GM13976 (cell line): ENCODE measurements around the gene PTPN1.

Experiments
- DNase-seq: peaks from one replicate; pipeline ENCODE4 v3.0.0; 2012; ENCODE audit warnings: low spot score
- CTCF ChIP-seq: IDR thresholded peaks from 2 replicates; pipeline ENCODE4 v1.5.1; 2012; ENCODE audit warnings: borderline replicate concordance, mild to moderate bottlenecking; ENCODE audit not compliant: insufficient read depth; ENCODE audit errors: extremely low read depth, missing control alignments, control extremely low read depth
- in situ Hi-C: fragments of 300-500 bp; cut with MboI; formaldehyde crosslinking; loops from one replicate; pipeline ENCODE4 v1.12.0; 2022; ENCODE audit warnings: low sequenced_read_pairs, mixed read lengths, inconsistent platforms; ENCODE audit not compliant: unreplicated experiment

PTPN1 gene

GRCh38 chr20:50574586-50574985 lies 64.4 kb downstream of the PTPN1 start:
- in situ Hi-C loops = loop anchor here (10.0 kb wide), 2 partner anchors 110 to 390 kb away; no protein-coding TSS in a partner anchor
- TF ChIP-seq CTCF = no peak
- no peak for DNase-seq

GRCh38 chr20:50575865-50576720 lies 65.9 kb downstream of the PTPN1 start:
- no peak for DNase-seq
- in situ Hi-C loops = loop anchor here (10.0 kb wide), 2 partner anchors 111 to 391 kb away; no protein-coding TSS in a partner anchor
- TF ChIP-seq CTCF = peak; percentile 74

GRCh38 chr20:50577175-50578018 lies 67.2 kb downstream of the PTPN1 start:
- DNase-seq = no peak
- in situ Hi-C loops = loop anchor here (10.0 kb wide), 2 partner anchors 113 to 393 kb away; no protein-coding TSS in a partner anchor
- TF ChIP-seq CTCF = no peak

- no peak for TF ChIP-seq CTCF
- in situ Hi-C loops = loop anchor here (10.0 kb wide), 2 partner anchors 113 to 393 kb away; no protein-coding TSS in a partner anchor
- DNase-seq = no peak
Observed at GRCh38 chr20:50578061-50578777, 68.0 kb downstream of the PTPN1 start.

- no peak for DNase-seq
- no peak for TF ChIP-seq CTCF
- in situ Hi-C loops = loop anchor here (10.0 kb wide), 2 partner anchors 114 to 394 kb away; no protein-coding TSS in a partner anchor
Observed at GRCh38 chr20:50578778-50579165, 68.6 kb downstream of the PTPN1 start.

GRCh38 chr20:50579511-50579910 lies 69.3 kb downstream of the PTPN1 start:
- TF ChIP-seq CTCF = no peak
- in situ Hi-C loops = loop anchor here (10.0 kb wide), 2 partner anchors 115 to 395 kb away; no protein-coding TSS in a partner anchor
- DNase-seq = no peak
